Nephron (organoid): ENCODE results near the gene SYNE2.

Experiments used
- H3K27ac Mint-ChIP-seq, 3 experiments: 2 replicates each; pipeline ENCODE4 v1.8.0; 2020; ENCODE audit warnings: mixed read lengths in 3 of 3, mild to moderate bottlenecking in 2 of 3, moderate library complexity in 1 of 3
- H3K27me3 Mint-ChIP-seq: 2 replicates; pipeline ENCODE4 v1.8.0; 2021; ENCODE audit warnings: low read depth, mild to moderate bottlenecking, moderate library complexity, mixed read lengths
- H3K36me3 Mint-ChIP-seq: 2 replicates; pipeline ENCODE4 v1.8.0; 2020; ENCODE audit warnings: low read depth, mixed read lengths
- H3K4me1 Mint-ChIP-seq: 2 replicates; pipeline ENCODE4 v1.8.0; 2020; ENCODE audit warnings: mixed read lengths
- H3K4me3 Mint-ChIP-seq, 3 experiments: 2 replicates each; pipeline ENCODE4 v1.8.0; 2020; ENCODE audit warnings: mild to moderate bottlenecking in 3 of 3, mixed read lengths in 3 of 3, moderate library complexity in 2 of 3
- H3K9me3 Mint-ChIP-seq: 2 replicates; pipeline ENCODE4 v1.8.0; 2020; ENCODE audit warnings: mixed read lengths
- CTCF ChIP-seq, 3 experiments: fragments of 200-600 bp; sonication (generic); IDR thresholded peaks; one replicate each; pipeline ENCODE4 v1.5.0; 2021; ENCODE audit warnings: antibody characterized with exemption in 3 of 3; ENCODE audit not compliant: unreplicated experiment in 3 of 3

Gene SYNE2

DNA sequence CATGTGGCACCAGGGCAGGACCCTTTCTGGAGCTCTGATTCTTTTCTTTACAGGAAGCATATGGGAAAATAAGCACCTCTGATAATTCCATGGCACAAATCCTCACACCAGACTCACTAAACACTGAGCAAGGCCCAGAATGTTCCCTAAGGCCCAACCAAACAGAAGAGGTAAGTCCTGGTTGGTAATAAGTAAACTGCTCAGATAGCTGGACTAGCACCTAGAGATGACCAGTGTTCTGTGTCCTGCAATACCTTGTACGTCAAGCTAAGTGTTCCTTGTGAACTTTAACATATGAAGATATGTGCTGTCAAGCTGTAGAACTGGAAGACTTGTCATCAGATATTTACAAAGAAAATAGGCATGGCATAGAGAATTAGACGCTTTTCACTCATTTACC, 254.6 kb downstream of the SYNE2 start:
- H3K9me3 Mint-ChIP-seq = no peaks in the 10 kb centered on the region
- no peaks in the 10 kb centered on the region for H3K27me3 Mint-ChIP-seq
- no peak overlapping the region for H3K27ac Mint-ChIP-seq
- no peak overlapping the region for H3K4me3 Mint-ChIP-seq
- TF ChIP-seq CTCF (IDR thresholded peaks at IDR 0.05; ENCODE audit: unreplicated experiment in 3 of 3) = no peak
- H3K36me3 Mint-ChIP-seq = peaks cover 30% of the 10 kb centered on the region
- H3K4me1 Mint-ChIP-seq = no peaks in the 10 kb centered on the region

GRCh38 chr14:64109819-64110554, 257.2 kb downstream of the SYNE2 start:
- Mint-ChIP-seq H3K36me3 (peaks cover 16% of the 10 kb centered on the region), H3K4me3 (no peak overlapping the region), H3K4me1 (peaks cover 14% of the 10 kb centered on the region), H3K9me3 (no peaks in the 10 kb centered on the region), H3K27me3 (no peaks in the 10 kb centered on the region), H3K27ac (no peak overlapping the region)
- TF ChIP-seq CTCF (IDR thresholded peaks at IDR 0.05; ENCODE audit: unreplicated experiment in 3 of 3) = no peak

GRCh38 chr14:64110802-64111201, 258.0 kb downstream of the SYNE2 start:
- Mint-ChIP-seq H3K4me1 (peaks cover 14% of the 10 kb centered on the region), H3K27ac (no peak overlapping the region), H3K27me3 (no peaks in the 10 kb centered on the region), H3K9me3 (no peaks in the 10 kb centered on the region), H3K4me3 (no peak overlapping the region), H3K36me3 (peaks cover 17% of the 10 kb centered on the region)
- no peak for TF ChIP-seq CTCF (IDR thresholded peaks at IDR 0.05; ENCODE audit: unreplicated experiment in 3 of 3)

DNA sequence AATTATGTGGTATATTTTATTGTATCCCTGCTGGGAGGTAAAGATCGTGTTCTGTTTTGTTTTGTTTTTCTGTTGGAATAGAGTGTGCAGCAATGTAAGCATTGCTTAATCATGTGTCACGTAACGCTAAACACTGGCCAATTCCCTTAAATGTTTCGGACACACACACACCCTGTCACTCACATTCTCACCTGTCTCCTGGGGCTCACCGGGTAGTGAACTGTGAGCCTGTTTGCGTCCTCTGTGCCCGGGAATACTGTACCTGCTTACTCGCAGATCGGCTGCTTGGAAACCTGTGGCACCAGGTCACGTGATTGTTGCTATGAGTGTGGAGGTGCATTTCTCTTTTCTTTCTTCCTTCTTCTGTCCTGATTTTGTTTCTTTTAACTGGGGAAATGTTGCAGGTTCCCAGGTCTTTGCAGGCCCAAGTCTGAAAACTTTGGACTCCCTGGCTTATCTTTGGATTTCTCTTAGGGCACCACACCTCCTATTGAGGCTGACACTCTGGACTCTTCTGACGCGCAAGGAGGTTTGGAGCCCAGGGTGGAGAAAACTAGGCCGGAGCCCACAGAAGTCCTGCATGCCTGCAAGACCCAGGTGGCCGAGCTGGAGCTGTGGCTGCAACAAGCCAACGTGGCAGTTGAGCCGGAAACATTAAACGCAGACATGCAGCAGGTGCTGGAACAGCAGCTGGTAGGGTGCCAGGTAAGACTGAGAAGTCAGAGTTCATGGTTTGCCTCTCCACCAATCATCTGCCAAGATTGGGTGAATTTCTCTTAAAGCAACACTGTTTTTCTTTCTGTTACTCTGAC, 260.3 kb downstream of the SYNE2 start:
- H3K27ac Mint-ChIP-seq = peak overlapping the region; percentile 25 to 39 (median 29)
- H3K4me3 Mint-ChIP-seq = no peak overlapping the region
- H3K36me3 Mint-ChIP-seq = peaks cover 15% of the 10 kb centered on the region
- no peaks in the 10 kb centered on the region for H3K9me3 Mint-ChIP-seq
- TF ChIP-seq CTCF (IDR thresholded peaks at IDR 0.05; ENCODE audit: unreplicated experiment in 3 of 3) = no peak
- no peaks in the 10 kb centered on the region for H3K27me3 Mint-ChIP-seq
- H3K4me1 Mint-ChIP-seq = peaks cover 16% of the 10 kb centered on the region

DNA sequence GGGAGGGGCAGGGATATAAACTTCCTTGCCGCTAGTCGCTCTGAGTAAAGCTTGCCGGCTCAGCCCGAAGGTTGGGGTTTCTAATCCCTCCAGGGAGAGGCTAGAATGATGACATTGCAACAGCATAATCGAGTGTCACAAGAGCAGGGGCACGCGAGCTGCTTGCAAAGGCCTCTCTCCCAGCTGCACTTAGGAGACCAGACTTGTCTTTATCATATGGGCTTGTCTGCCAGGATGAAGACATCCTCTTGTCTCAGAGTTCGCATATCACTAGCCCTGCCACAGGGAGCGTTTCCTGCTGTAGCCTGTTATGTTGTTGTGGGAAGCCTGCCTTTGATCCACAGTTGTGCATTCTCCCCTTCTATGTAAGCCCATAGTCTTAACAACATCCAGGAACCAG, 261.4 kb downstream of the SYNE2 start:
- Mint-ChIP-seq H3K9me3 (no peaks in the 10 kb centered on the region), H3K4me3 (no peak overlapping the region), H3K27me3 (no peaks in the 10 kb centered on the region), H3K27ac (no peak overlapping the region), H3K36me3 (peaks cover 17% of the 10 kb centered on the region), H3K4me1 (peaks cover 20% of the 10 kb centered on the region)
- TF ChIP-seq CTCF (IDR thresholded peaks at IDR 0.05; ENCODE audit: unreplicated experiment in 3 of 3) = no peak
